Measurements from ENCODE around the gene GPX4. TPM values are rescaled to one million over a fixed set of nuclear protein-coding genes. Genes with fewer than 3 reads are reported as not detected.

GPX4 gene
- total RNA-seq, 1 donor from 2014 or later, result 190 TPM

GRCh38 chr19:1067341-1067957 lies 36.3 kb upstream of the GPX4 start:
- Mint-ChIP-seq H3K27ac (no peak overlapping the region), H3K27me3 (ENCODE audit: low read depth) (peaks cover 48% of the 10 kb centered on the region), H3K36me3 (no peaks in the 10 kb centered on the region), H3K4me1 (peaks cover 18% of the 10 kb centered on the region), H3K4me3 (peak overlapping the region; percentile 36), H3K9me3 (no peaks in the 10 kb centered on the region)
- TF ChIP-seq CTCF (IDR thresholded peaks at IDR 0.05; ENCODE audit: unreplicated experiment), result no peak
- DNase-seq (ENCODE audit: low spot score in 2 of 2, unreplicated experiment in 2 of 2), result no peak

GRCh38 chr19:1068009-1069001 lies 35.5 kb upstream of the GPX4 start:
- no peak overlapping the region for H3K27ac Mint-ChIP-seq
- no peak for TF ChIP-seq CTCF (IDR thresholded peaks at IDR 0.05; ENCODE audit: unreplicated experiment)
- peaks cover 52% of the 10 kb centered on the region for H3K27me3 Mint-ChIP-seq (ENCODE audit: low read depth)
- peaks cover 18% of the 10 kb centered on the region for H3K4me1 Mint-ChIP-seq
- H3K4me3 Mint-ChIP-seq, result peak overlapping the region; percentile 40
- DNase-seq (ENCODE audit: low spot score in 2 of 2, unreplicated experiment in 2 of 2), result no peak
- no peaks in the 10 kb centered on the region for H3K36me3 Mint-ChIP-seq
- H3K9me3 Mint-ChIP-seq, result no peaks in the 10 kb centered on the region

GRCh38 chr19:1069009-1069779 lies 34.6 kb upstream of the GPX4 start:
- H3K36me3 Mint-ChIP-seq, result no peaks in the 10 kb centered on the region
- no peak for TF ChIP-seq CTCF (IDR thresholded peaks at IDR 0.05; ENCODE audit: unreplicated experiment)
- peaks cover 18% of the 10 kb centered on the region for H3K4me1 Mint-ChIP-seq
- no peaks in the 10 kb centered on the region for H3K9me3 Mint-ChIP-seq
- peaks cover 52% of the 10 kb centered on the region for H3K27me3 Mint-ChIP-seq (ENCODE audit: low read depth)
- DNase-seq (ENCODE audit: low spot score in 2 of 2, unreplicated experiment in 2 of 2), result no peak
- peak overlapping the region; percentile 40 for H3K4me3 Mint-ChIP-seq
- no peak overlapping the region for H3K27ac Mint-ChIP-seq

- Mint-ChIP-seq H3K4me3 (no peak overlapping the region), H3K27me3 (ENCODE audit: low read depth) (peaks cover 46% of the 10 kb centered on the region), H3K27ac (no peak overlapping the region), H3K36me3 (no peaks in the 10 kb centered on the region), H3K4me1 (peaks cover 12% of the 10 kb centered on the region), H3K9me3 (no peaks in the 10 kb centered on the region)
- no peak for TF ChIP-seq CTCF (IDR thresholded peaks at IDR 0.05; ENCODE audit: unreplicated experiment)
- no peak for DNase-seq (ENCODE audit: low spot score in 2 of 2, unreplicated experiment in 2 of 2)
Measured at GRCh38 chr19:1070576-1070930, 33.2 kb upstream of the GPX4 start.

- Mint-ChIP-seq H3K9me3 (no peaks in the 10 kb centered on the region), H3K4me1 (peaks cover 6% of the 10 kb centered on the region), H3K27ac (peak overlapping the region; percentile 43), H3K36me3 (no peaks in the 10 kb centered on the region), H3K4me3 (peak overlapping the region; percentile 52), H3K27me3 (ENCODE audit: low read depth) (peaks cover 43% of the 10 kb centered on the region)
- TF ChIP-seq CTCF (IDR thresholded peaks at IDR 0.05; ENCODE audit: unreplicated experiment), result no peak
- DNase-seq (ENCODE audit: low spot score in 2 of 2, unreplicated experiment in 2 of 2), result no peak
Measured at GRCh38 chr19:1070931-1071791, 32.6 kb upstream of the GPX4 start.
